ENCODE results near the gene DAB2IP. TPM values are rescaled to one million over a fixed set of nuclear protein-coding genes. Genes with fewer than 3 reads are reported as not detected.

Gene DAB2IP
- total RNA-seq, 2 experiments from 2014 or later, result 0.06 TPM; not detected in 1

DNA sequence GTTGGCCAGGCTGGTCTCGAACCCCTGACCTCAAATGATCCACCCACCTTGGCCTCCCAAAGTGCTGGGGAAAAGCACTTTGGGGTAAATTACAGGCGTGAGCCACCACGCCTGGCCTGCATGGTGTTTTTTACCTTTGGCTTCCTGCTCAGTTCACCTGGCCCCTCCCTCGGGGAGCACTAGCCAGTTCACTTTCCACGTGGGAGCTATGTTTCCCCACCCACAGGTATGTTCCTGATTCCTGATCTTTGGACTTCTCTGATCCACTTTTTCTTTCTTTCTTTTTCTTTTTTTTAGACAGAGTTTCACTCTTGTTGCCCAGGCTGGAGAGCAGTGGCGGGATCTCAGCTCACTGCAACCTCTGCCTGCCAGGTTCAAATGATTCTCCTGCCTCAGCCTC lies 15.8 kb downstream of the DAB2IP start:
- Mint-ChIP-seq H3K36me3 (ENCODE audit: low read depth) (no peaks in the 10 kb centered on the region), H3K27ac (no peak overlapping the region), H3K4me1 (ENCODE audit: low read depth) (no peaks in the 10 kb centered on the region), H3K4me3 (no peak overlapping the region), H3K9me3 (no peaks in the 10 kb centered on the region), H3K27me3 (peaks cover 41% of the 10 kb centered on the region)
- no peaks in the 10 kb centered on the region for H3K4me1 ChIP-seq (ENCODE audit: insufficient read depth, low read length)
- no peaks in the 10 kb centered on the region for H3K9me3 ChIP-seq (ENCODE audit: control insufficient read depth in 1 of 2, insufficient read depth in 1 of 2, low read length in 2 of 2)
- H3K27me3 ChIP-seq (ENCODE audit: control insufficient read depth in 1 of 2, insufficient read depth in 2 of 2, low read length in 2 of 2), result peaks cover 0 to 2% of the 10 kb centered on the region in 2 experiments
- ChIA-PET POLR2A (no interaction called here), CTCF (no interaction called here)
- H3K27ac ChIP-seq (ENCODE audit: low read depth in 1 of 2, low read length in 2 of 2), result no peak overlapping the region
- no peak for DNase-seq
- H3K4me3 ChIP-seq (ENCODE audit: low read length), result no peak overlapping the region
- no peaks in the 10 kb centered on the region for H3K36me3 ChIP-seq (ENCODE audit: insufficient read depth, low read length)
- TF ChIP-seq, protein P1, sequence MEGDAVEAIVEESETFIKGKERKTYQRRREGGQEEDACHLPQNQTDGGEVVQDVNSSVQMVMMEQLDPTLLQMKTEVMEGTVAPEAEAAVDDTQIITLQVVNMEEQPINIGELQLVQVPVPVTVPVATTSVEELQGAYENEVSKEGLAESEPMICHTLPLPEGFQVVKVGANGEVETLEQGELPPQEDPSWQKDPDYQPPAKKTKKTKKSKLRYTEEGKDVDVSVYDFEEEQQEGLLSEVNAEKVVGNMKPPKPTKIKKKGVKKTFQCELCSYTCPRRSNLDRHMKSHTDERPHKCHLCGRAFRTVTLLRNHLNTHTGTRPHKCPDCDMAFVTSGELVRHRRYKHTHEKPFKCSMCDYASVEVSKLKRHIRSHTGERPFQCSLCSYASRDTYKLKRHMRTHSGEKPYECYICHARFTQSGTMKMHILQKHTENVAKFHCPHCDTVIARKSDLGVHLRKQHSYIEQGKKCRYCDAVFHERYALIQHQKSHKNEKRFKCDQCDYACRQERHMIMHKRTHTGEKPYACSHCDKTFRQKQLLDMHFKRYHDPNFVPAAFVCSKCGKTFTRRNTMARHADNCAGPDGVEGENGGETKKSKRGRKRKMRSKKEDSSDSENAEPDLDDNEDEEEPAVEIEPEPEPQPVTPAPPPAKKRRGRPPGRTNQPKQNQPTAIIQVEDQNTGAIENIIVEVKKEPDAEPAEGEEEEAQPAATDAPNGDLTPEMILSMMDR (IDR thresholded peaks at IDR 0.05), result no peak
- intact Hi-C loops (cut with DNase I, micrococcal nuclease), result no loop called here
- no peak for ATAC-seq (ENCODE audit: poor library complexity)

DNA sequence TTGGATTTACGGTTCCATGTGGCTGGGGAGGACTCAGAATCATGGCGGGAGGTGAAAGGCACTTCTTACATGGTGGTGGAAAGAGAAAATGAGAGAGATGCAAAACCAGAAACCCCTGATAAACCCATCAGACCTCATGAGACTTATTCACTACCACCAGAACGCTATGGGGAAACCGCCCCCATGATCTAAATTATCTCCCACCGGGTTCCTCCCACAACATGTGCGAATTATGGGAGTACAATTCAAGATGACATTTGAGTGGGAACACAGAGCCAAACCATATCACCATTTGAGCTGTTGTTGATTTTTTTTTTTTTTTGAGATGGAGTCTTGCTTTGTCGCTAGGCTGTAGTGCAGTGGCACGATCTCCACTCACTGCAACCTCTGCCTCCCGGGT lies 16.5 kb downstream of the DAB2IP start:
- Histone ChIP-seq H3K4me3 (ENCODE audit: low read length) (no peak overlapping the region), H3K9me3 (ENCODE audit: control insufficient read depth in 1 of 2, insufficient read depth in 1 of 2, low read length in 2 of 2) (no peaks in the 10 kb centered on the region), H3K27ac (ENCODE audit: low read depth in 1 of 2, low read length in 2 of 2) (no peak overlapping the region), H3K27me3 (ENCODE audit: control insufficient read depth in 1 of 2, insufficient read depth in 2 of 2, low read length in 2 of 2) (peaks cover 0 to 2% of the 10 kb centered on the region in 2 experiments), H3K36me3 (ENCODE audit: insufficient read depth, low read length) (no peaks in the 10 kb centered on the region), H3K4me1 (ENCODE audit: insufficient read depth, low read length) (no peaks in the 10 kb centered on the region)
- no peaks in the 10 kb centered on the region for H3K36me3 Mint-ChIP-seq (ENCODE audit: low read depth)
- no peak overlapping the region for H3K4me3 Mint-ChIP-seq
- TF ChIP-seq, protein P1 (IDR thresholded peaks at IDR 0.05), result no peak
- ChIA-PET POLR2A (no interaction called here), CTCF (no interaction called here)
- H3K9me3 Mint-ChIP-seq, result no peaks in the 10 kb centered on the region
- H3K27me3 Mint-ChIP-seq, result peaks cover 36% of the 10 kb centered on the region
- no peaks in the 10 kb centered on the region for H3K4me1 Mint-ChIP-seq (ENCODE audit: low read depth)
- no peak overlapping the region for H3K27ac Mint-ChIP-seq
- DNase-seq (no peak), ATAC-seq (ENCODE audit: poor library complexity) (no peak)
- intact Hi-C loops (cut with DNase I, micrococcal nuclease), result no loop called here

DNA sequence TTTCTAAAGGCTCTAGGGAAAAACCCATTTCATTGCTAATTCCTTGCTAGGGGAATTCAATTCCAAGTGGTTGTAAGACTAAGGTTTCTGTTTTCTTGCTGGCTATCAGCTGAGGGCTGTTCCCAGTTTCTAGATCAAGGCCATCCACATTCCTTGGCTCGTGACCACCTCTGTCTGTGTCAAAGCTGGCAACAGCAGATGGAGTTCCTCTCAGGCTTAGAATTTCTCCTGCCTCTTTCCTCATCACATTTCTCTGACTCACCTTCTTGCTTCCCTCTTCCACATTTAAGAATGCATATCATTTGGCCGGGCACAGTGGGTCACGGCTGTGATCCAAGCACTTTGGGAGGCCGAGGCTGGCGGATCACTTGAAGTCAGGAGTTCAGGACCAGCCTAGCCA lies 19.0 kb downstream of the DAB2IP start:
- ATAC-seq (ENCODE audit: poor library complexity), result no peak

More for the DNA sequence above, 19.0 kb downstream of the DAB2IP start:
- ChIA-PET POLR2A (no interaction called here), CTCF (no interaction called here)
- Mint-ChIP-seq H3K9me3 (no peaks in the 10 kb centered on the region), H3K27ac (no peak overlapping the region), H3K36me3 (ENCODE audit: low read depth) (no peaks in the 10 kb centered on the region), H3K4me3 (no peak overlapping the region), H3K27me3 (peaks cover 28% of the 10 kb centered on the region), H3K4me1 (ENCODE audit: low read depth) (no peaks in the 10 kb centered on the region)
- DNase-seq, result no peak
- Histone ChIP-seq H3K27ac (ENCODE audit: low read depth in 1 of 2, low read length in 2 of 2) (no peak overlapping the region), H3K4me3 (ENCODE audit: low read length) (no peak overlapping the region), H3K36me3 (ENCODE audit: insufficient read depth, low read length) (no peaks in the 10 kb centered on the region), H3K4me1 (ENCODE audit: insufficient read depth, low read length) (no peaks in the 10 kb centered on the region), H3K9me3 (ENCODE audit: control insufficient read depth in 1 of 2, insufficient read depth in 1 of 2, low read length in 2 of 2) (no peaks in the 10 kb centered on the region), H3K27me3 (ENCODE audit: control insufficient read depth in 1 of 2, insufficient read depth in 2 of 2, low read length in 2 of 2) (peaks cover 0 to 7% of the 10 kb centered on the region in 2 experiments)
- intact Hi-C loops (cut with DNase I, micrococcal nuclease), result no loop called here
- TF ChIP-seq, protein P1 (IDR thresholded peaks at IDR 0.05), result no peak

Data from CD4-positive, alpha-beta T cell (primary cell).